GM12878 (cell line): Measurements from ENCODE around the gene CALM3. TPM values are rescaled to one million over a fixed set of nuclear protein-coding genes. Genes with fewer than 3 reads are reported as not detected.

Experiments used
- FOXM1 ChIP-seq: IDR thresholded peaks from 2 replicates; pipeline ENCODE4 v1.6.1; 2012; ENCODE audit warnings: low read depth, mild to moderate bottlenecking, inconsistent platforms, low read length, moderate library complexity
- MLLT1 ChIP-seq: fragments of 450-650 bp; IDR thresholded peaks from 2 replicates; pipeline ENCODE4 v1.6.1; 2016; ENCODE audit warnings: mild to moderate bottlenecking
- NFYB ChIP-seq: IDR thresholded peaks from 2 replicates; pipeline ENCODE4 v1.6.1; 2011; ENCODE audit warnings: low read depth, mild to moderate bottlenecking, low read length, improper control_type of control experiment, moderate library complexity; ENCODE audit not compliant: insufficient read depth
- PKNOX1 ChIP-seq: fragments of 450-650 bp; IDR thresholded peaks from 2 replicates; pipeline ENCODE4 v1.6.1; 2016; ENCODE audit warnings: mild to moderate bottlenecking
- ZBTB33 ChIP-seq: fragments of 450-650 bp; IDR thresholded peaks from 2 replicates; pipeline ENCODE4 v1.6.1; 2017; ENCODE audit warnings: mild to moderate bottlenecking
- ZNF274 ChIP-seq: IDR thresholded peaks from one replicate; pipeline ENCODE4 v1.8.0; 2011; ENCODE audit not compliant: insufficient read length, insufficient read depth
- polyA plus RNA-seq, 11 experiments: library from polyadenylated mRNA; depleted of rRNA in 4 of 11; unstranded in 6 of 11; stranded (reverse) in 5 of 11; fragments of >200 nt; fragmentation: Nextera tagmentation in 4 of 11; fragmentation: Illumina TruSeq in 1 of 11; extraction: Ambion mirVana in 4 of 11; extraction: Trizol in 1 of 11; gene quantifications; 1 replicate in 1 of 11; 2 replicates in 10 of 11; pipeline versions ENCODE4 v1.2.1 to v1.2.3, GENCODE V29; 2011 to 2016; ENCODE audit warnings: inconsistent platforms in 2 of 11, missing spikeins in 2 of 11, low read depth in 1 of 11
- total RNA-seq, 4 experiments: library from RNA; depleted of rRNA in 3 of 4; stranded (reverse); fragments of >200 nt in 3 of 4; fragmentation: Illumina TruSeq in 1 of 4; extraction: Trizol in 1 of 4; gene quantifications; 2 replicates each; pipeline versions ENCODE4 v1.2.1 to v1.2.3, GENCODE V29; 2013 to 2021
- TF ChIP-seq, protein P1 (sequence below): fragments of 450-650 bp; IDR thresholded peaks from 2 replicates; pipeline ENCODE4 v1.6.1; 2016; ENCODE audit warnings: mild to moderate bottlenecking, moderate library complexity, borderline replicate concordance

The CALM3 gene
- total and polyA plus RNA-seq, 10 of the 15 experiments (the other 5 are each of a cell fraction or from before 2014, with no cell fraction given) = 164 to 849 (median 347) TPM

- TF ChIP-seq, protein P1, sequence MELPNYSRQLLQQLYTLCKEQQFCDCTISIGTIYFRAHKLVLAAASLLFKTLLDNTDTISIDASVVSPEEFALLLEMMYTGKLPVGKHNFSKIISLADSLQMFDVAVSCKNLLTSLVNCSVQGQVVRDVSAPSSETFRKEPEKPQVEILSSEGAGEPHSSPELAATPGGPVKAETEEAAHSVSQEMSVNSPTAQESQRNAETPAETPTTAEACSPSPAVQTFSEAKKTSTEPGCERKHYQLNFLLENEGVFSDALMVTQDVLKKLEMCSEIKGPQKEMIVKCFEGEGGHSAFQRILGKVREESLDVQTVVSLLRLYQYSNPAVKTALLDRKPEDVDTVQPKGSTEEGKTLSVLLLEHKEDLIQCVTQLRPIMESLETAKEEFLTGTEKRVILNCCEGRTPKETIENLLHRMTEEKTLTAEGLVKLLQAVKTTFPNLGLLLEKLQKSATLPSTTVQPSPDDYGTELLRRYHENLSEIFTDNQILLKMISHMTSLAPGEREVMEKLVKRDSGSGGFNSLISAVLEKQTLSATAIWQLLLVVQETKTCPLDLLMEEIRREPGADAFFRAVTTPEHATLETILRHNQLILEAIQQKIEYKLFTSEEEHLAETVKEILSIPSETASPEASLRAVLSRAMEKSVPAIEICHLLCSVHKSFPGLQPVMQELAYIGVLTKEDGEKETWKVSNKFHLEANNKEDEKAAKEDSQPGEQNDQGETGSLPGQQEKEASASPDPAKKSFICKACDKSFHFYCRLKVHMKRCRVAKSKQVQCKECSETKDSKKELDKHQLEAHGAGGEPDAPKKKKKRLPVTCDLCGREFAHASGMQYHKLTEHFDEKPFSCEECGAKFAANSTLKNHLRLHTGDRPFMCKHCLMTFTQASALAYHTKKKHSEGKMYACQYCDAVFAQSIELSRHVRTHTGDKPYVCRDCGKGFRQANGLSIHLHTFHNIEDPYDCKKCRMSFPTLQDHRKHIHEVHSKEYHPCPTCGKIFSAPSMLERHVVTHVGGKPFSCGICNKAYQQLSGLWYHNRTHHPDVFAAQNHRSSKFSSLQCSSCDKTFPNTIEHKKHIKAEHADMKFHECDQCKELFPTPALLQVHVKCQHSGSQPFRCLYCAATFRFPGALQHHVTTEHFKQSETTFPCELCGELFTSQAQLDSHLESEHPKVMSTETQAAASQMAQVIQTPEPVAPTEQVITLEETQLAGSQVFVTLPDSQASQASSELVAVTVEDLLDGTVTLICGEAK = no peak
- TF ChIP-seq FOXM1 = no peak
- no peak for TF ChIP-seq ZNF274
- TF ChIP-seq ZBTB33 = no peak
- TF ChIP-seq NFYB = no peak
- TF ChIP-seq MLLT1 = peak; percentile 26; the same call in 1 of the 2 replicates
- TF ChIP-seq PKNOX1 = 0 out of 2 replicates have a peak, but pooled peaks have one; percentile 8
Observed at GRCh38 chr19:46639358-46640182, 38.4 kb downstream of the CALM3 start (continued).
